LHCN-M2 (cell line): ENCODE data around the gene HMGN1. TPM values are rescaled to one million over a fixed set of nuclear protein-coding genes. Genes with fewer than 3 reads are reported as not detected.

ENCODE experiments used
- DNase-seq: peaks from one replicate; pipeline ENCODE4 v3.0.0-alpha.2; 2012; ENCODE audit warnings: low read depth
- total RNA-seq: library from RNA; depleted of rRNA; stranded (reverse); fragments of >200 nt; gene quantifications from 2 replicates; pipeline ENCODE4 v1.2.3, GENCODE V29; 2014; rRNA removed

HMGN1 gene
- total RNA-seq, 1 experiment from 2014 or later: 325 TPM

DNA sequence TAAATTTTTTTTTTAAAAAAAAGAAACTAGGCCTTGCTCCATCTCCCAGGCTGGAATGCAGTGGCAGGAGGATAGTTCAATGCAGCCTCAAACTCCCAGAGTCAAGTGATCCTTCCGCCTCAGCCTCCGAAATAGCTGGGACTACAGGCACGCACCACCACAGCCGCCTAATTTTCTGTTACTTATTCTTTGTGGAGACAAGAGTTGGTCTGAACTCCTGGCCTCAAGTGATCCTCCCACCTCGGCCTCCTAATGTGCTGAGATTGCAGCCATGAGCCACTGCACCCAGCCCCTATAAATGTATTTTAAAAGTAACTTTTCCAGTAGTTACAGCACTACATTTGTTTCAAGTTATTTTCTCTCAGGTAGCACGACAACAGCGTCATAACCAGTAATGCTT lies 37.7 kb downstream of the HMGN1 start:
- no peak for DNase-seq

DNA sequence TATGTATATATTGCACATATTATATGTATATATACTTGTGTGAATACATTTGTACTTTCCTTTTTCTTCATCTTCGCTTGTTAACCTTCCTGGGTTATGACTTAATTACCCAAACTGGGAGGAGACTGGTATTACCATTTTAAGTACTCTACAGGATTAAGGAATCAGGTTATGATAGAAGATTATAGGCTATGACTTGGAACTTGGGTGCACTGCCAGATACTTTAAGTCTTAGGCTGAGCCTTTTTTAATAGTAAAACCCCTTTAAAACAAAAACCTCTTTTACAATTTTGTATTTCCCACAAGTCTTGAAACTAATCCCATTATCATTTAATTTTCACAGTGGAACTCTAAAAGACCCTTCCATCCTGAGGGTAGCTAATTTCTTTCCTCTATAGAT lies 41.4 kb downstream of the HMGN1 start:
- no peak for DNase-seq

DNA sequence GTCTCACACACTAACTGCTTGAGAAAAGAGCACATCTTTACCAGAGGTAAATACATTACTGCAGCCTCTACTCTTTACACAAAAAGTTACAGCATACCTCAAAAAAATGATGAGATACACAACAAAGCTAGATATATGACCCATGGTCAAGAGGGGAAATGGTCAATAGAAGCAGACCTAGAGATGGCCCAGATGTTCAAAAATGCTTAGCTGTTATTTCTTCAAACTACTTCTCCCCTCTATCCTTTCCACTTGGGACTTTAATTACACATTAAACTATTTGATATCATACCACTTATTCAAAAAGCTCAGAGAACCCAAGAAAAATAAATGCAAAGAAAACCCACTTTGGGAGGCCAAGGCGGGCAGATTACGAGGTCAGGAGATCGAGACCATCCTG lies 48.3 kb downstream of the HMGN1 start:
- DNase-seq: no peak

DNA sequence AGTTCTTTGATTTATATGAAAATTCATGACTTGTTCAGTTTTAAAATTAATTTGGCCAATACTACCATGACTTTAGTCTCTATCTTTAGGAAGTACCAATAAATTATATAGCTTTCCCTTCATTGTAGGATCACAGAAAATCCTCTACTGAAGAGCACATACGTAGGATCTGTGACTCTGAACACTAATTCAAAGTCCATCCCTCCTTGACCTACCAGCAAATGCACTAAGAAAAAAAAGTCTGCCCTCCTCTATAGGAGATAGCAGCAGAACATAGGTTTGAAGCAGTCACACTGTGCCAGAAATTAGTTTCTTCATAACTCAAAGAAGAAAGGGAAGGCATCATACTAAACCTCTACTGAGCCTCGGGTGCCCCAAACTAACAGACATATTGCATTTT lies 52.0 kb downstream of the HMGN1 start:
- DNase-seq: no peak

Other genes with a start within 250 kb of the HMGN1 start
- gene PSMG1, start 165.6 kb downstream of the HMGN1 start, total RNA-seq: 60.7 and 74.7 TPM in 2 replicates
- 20.5 and 23.1 TPM in 2 replicates for gene BRWD1, start 35.5 kb downstream of the HMGN1 start, total RNA-seq
- gene LCA5L, start 96.7 kb upstream of the HMGN1 start, total RNA-seq: 0.58 and 0.98 TPM in 2 replicates
- 2.1 and 4.2 TPM in 2 replicates for gene SH3BGR, start 102.9 kb upstream of the HMGN1 start, total RNA-seq